AG04449 (cell line): ENCODE data around the gene KRTAP22-2.

Experiments
- CTCF ChIA-PET: fragments of 350-600 bp; formaldehyde crosslinking; extraction: SDS; loops from one replicate; lab custom pipeline; 2021; ENCODE audit warnings: antibody characterized with exemption; lab: Yijun Ruan, JAX
- POLR2A ChIA-PET: fragments of 400-600, 350-600 bp; formaldehyde crosslinking; extraction: SDS; loops from one replicate; lab custom pipeline; 2020; ENCODE audit warnings: antibody characterized with exemption, inconsistent platforms; lab: Yijun Ruan, JAX
- DNase-seq: peaks from one replicate; pipeline ENCODE4 v3.0.0-alpha.2; 2010; ENCODE audit warnings: low read depth, low spot score
- H3K4me3 ChIP-seq: 2 replicates; pipeline ENCODE4 v1.5.1; 2011; ENCODE audit warnings: low read depth, mild to moderate bottlenecking, control low read depth, low read length
- CTCF ChIP-seq: IDR thresholded peaks from one replicate; pipeline ENCODE4 v1.5.1; 2011; ENCODE audit warnings: mild to moderate bottlenecking, moderate library complexity, low read length, control low read depth, inconsistent platforms; ENCODE audit not compliant: insufficient read depth; ENCODE audit errors: missing control alignments

The KRTAP22-2 gene

GRCh38 chr21:30590297-30590696 lies at the start of gene KRTAP22-2:
TSS of gene KRTAP22-2 (minus strand) at chr21:30590397.
- CTCF ChIA-PET, result no interaction called here
- POLR2A ChIA-PET, result no interaction called here
- no peak for DNase-seq
- TF ChIP-seq CTCF, result no peak
- no peak within 1 kb of the TSS for H3K4me3 ChIP-seq

- DNase-seq, result no peak
- no peak overlapping the region for H3K4me3 ChIP-seq
- no peak for TF ChIP-seq CTCF
- CTCF ChIA-PET, result no interaction called here
- POLR2A ChIA-PET, result no interaction called here
These were observed 48.5 kb upstream of the KRTAP22-2 start for GRCh38 chr21:30638686-30639085.

- no peak within 1 kb of the TSS for H3K4me3 ChIP-seq
- TF ChIP-seq CTCF, result no peak
- no peak for DNase-seq
- POLR2A ChIA-PET, result no interaction called here
- CTCF ChIA-PET, result no interaction called here
These were observed 44.7 kb upstream of the KRTAP22-2 start, which contains the start of gene KRTAP20-2 for GRCh38 chr21:30634906-30635305. TSS of gene KRTAP20-2 (plus strand) at chr21:30635206. CDS start at chr21:30635264, 58 bp downstream.

- POLR2A ChIA-PET, result no interaction called here
- DNase-seq, result no peak
- TF ChIP-seq CTCF, result no peak
- CTCF ChIA-PET, result no interaction called here
- no peak overlapping the region for H3K4me3 ChIP-seq
These were observed 39.0 kb upstream of the KRTAP22-2 start for GRCh38 chr21:30629200-30629599.

GRCh38 chr21:30628109-30628508 lies 37.9 kb upstream of the KRTAP22-2 start:
- ChIA-PET CTCF (no interaction called here), POLR2A (no interaction called here)
- H3K4me3 ChIP-seq, result no peak overlapping the region
- TF ChIP-seq CTCF, result no peak
- DNase-seq, result no peak

- TF ChIP-seq CTCF, result no peak
- CTCF ChIA-PET, result no interaction called here
- H3K4me3 ChIP-seq, result no peak overlapping the region
- POLR2A ChIA-PET, result no interaction called here
- DNase-seq, result no peak
These were observed 35.4 kb upstream of the KRTAP22-2 start for GRCh38 chr21:30625449-30626165.
